HG03460 (cell line): Measurements from ENCODE around the gene ITIH3.

Experiments used
- ATAC-seq: cut with Tn5 transposase; IDR thresholded peaks from one replicate; pipeline ENCODE4 v1.9.1; 2021; ENCODE audit not compliant: unreplicated experiment

Gene ITIH3

GRCh38 chr3:52822363-52822762 lies 27.8 kb downstream of the ITIH3 start:
- ATAC-seq: no peak

GRCh38 chr3:52824037-52824436 lies 29.4 kb downstream of the ITIH3 start:
- no peak for ATAC-seq

- ATAC-seq: no peak
These were observed 32.8 kb downstream of the ITIH3 start for GRCh38 chr3:52827441-52827840.

GRCh38 chr3:52827866-52828376 lies 33.3 kb downstream of the ITIH3 start:
- no peak for ATAC-seq

GRCh38 chr3:52829482-52829881 lies 34.9 kb downstream of the ITIH3 start:
- ATAC-seq: no peak

- ATAC-seq: no peak
These were observed 35.4 kb downstream of the ITIH3 start for GRCh38 chr3:52829906-52830463.

DNA sequence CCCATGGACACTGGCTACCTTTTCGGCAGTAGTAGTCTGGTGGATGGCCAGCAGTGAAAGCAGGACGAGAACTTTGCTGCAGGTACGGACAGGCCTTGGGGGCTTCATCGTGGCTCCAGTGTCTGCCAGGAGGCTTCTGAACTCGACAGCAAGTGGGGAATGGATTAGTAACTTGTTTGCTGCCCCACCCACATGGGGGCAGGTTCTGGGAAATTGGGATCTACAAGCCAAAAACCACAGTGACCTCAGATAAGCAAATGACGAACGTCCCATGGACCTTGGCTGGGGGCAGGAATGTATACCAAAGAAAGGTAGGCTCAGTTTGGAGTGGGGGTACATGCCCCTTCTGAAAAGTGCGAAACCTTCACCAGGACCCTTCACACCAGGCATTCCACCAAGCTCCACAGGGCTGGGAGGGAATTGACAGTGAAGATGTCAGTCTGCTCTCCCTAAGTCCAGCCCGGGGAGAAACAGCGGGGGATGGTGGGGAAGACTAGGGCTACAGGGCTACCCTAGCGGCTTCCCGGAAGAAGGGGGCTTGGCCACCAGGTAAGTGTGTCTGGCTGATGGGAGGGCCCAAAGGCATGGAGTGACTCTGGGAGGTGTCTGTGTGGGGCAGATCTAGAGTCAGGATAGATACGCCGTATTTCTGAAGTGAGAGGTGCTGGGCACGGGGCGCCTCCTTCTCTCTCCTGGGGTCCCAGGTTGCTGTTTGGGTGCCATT lies 36.1 kb downstream of the ITIH3 start, which contains the start of gene ITIH4:
TSS of gene ITIH4 (minus strand) at position 138 of the 724 bp plus-strand sequence. CDS start at position 108, 30 bp downstream.
- no peak for ATAC-seq

DNA sequence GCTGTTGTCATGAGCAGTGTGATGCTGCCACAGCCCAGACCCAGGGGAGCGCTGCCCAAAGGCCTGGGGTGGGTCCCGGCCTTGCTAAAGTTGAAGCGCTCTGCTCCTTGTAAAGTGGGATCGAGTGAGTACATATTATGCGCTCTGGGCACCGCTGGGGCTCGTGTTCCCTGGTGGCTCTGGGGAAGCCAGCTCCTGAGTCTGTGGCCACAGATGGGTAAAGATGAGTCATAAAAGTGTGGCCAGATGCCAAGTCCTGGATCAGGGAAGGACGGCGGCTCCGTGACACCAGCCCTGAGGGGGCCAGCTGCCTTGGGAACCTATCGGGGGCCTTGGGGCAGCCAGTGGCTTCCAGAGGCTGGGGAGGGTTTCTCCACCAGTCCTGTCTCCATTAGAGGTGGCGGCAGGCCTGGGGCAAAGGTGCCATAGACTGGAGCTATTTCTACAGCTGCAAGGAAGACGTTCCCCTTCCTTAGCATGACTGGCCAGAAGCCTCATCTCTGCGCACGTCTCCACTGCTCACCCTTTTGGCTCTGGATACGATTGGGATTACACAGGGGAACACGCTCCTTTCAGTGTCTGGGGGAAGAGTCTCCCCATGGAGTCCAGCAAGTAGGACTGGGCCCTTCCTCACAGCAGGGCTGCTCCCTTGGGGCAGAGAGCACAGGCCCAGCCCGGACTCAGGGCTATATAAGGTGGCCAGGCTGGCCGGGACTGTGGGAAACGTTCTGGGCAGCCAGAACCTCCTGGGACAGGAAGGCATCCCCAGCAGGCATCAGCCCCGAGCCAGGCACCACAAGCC lies 37.1 kb downstream of the ITIH3 start:
- no peak for ATAC-seq

DNA sequence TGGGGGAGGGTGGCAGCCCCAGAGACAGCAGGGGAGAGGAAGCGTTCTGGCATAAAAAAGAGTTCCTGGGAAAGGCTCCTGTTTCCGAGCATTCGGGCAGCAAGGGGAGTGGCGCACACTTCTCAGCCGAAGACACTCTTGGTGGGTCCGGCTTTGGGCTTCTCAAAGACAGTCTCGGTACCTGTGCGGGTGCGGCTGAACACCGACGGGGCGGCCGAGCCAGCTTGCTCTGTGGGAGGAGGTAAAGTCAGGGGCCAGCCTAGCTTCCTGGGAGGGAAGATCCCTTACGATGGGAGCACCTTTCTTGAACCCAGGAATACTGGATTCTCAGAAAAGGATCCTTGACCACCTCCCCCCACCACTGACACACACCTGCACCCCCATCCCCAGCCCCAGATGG lies 38.6 kb downstream of the ITIH3 start:
- ATAC-seq: no peak

DNA sequence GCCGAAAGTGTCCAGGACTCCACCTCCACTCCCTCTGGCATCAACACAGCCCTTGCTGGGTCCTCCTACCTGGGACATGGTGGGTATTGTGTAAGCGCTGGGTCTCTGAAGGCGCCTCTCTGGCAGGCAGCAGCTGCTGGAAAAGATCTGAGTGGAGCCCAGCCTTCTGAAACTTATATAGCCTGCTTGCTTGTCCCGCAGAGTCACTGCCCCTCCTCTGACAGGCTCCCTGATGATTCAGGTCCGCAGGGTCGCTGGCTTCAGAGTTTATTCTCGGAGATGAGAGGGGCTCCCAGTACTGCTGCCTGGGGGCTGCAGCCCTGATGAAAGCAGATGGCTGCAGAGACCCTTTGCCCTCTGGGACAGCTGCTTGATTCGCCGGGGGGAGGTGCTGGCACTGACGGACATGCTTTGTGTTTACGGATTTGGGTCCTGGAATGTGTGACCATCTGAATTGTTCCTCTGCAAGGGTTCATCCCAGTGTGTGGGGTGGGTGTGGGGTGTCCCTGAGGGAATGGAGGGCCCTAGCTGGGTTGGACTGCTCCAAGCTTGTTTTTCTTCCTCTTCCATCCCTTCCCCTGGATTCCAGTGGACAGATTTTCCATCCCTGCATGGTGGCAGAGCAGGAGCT lies 40.4 kb downstream of the ITIH3 start, which contains the start of gene MUSTN1:
TSS of gene MUSTN1 (minus strand) at position 149 of the 631 bp plus-strand sequence. CDS start at position 78, 71 bp downstream.
- no peak for ATAC-seq

- ATAC-seq: no peak
These were observed 41.3 kb downstream of the ITIH3 start for GRCh38 chr3:52835766-52836470.

DNA sequence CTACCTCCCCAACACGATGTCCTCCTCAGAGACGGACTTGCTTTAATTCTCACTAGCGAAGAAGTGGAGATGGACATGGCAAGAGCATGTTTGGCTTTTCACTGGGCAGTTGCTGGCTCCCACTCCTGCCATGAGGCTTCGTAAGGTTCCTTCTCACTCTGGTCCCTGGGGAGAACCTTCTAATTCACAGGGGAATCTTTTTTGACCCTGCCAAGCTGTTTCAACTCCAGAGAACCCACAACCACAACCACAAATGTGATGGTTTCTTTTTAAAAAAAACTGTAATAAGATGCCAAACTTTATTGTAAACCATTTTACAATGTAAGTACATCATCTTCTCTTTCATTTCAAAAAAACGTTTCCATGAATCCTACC lies 41.9 kb downstream of the ITIH3 start:
- no peak for ATAC-seq

DNA sequence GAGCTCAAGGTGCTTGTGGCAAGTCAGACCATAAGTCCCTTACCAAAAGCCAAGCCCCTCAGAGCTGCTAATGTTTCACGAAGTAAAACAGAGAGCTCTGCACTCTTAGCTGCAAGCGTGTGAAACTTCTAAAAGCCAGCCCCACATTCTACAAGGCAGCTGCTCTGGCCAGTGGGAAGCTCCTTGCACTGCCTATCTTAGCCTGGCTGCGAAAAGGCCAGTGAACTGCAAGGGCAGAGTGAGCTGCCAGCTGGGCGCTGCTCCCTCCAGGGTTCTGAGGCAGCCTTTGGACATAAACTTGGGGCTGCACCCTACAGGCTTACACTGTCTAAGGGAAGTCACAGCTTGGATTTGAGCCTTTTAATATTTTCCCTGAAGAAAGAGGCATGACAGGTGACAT lies 42.4 kb downstream of the ITIH3 start:
- no peak for ATAC-seq

DNA sequence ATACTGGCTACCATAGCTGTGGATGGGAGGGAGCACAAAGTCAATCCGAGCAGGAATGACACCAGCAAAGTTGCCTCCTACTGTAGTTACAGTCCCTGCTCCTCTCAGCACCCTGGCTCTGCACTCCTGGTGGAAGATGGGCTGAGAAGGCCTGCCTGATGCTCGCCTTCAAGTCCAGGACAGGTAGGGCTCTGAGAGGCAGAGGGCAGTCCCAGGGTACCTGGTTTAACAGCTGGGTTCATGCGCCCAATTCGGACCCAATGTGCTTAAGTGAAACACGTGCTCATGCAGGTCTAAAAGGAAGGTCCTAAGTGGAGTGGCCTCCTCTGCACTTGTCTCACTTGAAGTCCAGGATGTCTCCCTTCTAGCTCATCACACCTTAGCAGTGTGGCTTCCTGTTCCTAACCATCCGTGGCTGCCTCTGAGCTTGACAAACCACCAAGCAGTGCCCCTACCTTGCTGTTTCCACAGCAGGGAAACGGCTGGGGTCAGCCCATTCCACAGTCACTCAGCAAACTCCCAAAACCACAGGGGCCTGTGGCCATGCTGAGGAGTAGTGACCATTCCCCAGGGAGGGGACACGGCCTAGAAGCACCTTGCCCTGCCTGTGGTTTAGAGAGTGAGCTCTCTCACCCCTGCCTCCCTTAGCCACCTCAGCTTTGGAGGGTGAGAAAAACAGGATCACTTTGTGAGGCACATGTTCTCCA lies 44.1 kb downstream of the ITIH3 start:
- no peak for ATAC-seq

GRCh38 chr3:52839268-52839575 lies 44.6 kb downstream of the ITIH3 start:
- no peak for ATAC-seq

GRCh38 chr3:52839892-52840545 lies 45.4 kb downstream of the ITIH3 start:
- no peak for ATAC-seq

- peak; percentile 48 for ATAC-seq
These were observed 46.8 kb downstream of the ITIH3 start for GRCh38 chr3:52841211-52841980.

DNA sequence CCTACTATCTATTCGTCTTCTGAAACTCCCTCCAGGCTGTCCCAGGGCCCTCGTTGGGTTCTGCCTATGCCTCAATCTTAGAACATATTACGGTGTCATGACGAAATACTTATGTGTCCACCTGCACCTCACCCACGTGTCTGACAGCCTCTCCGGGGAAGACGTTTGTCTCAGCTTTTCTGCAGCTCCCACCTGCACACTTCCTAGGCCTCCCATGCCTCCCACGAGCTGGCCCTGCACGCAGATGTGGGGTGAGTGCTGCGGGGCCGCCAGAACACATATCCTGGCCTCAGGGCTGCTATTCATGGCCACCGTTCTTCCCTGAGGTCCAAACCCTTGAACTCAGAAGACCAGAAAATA lies 47.4 kb downstream of the ITIH3 start:
- no peak for ATAC-seq

DNA sequence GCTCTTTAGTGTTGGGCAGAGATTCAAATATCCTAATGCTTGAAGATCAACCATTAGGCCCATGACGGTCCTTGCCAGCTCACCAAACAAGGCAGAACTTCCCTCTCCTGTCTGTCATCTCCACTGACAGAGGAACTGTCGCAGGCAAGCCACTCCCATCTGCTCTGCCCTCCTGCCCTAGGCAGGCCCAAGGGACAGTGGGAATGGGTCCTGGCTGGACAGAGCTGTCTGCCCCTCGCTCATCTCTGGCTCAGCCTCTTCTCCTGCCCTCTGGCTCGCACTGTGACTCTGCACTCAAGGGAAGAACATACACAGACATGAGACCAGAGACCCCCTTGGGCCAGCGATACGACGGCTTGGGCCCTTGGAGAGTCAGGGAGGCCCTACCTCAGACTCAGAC lies 47.8 kb downstream of the ITIH3 start:
- no peak for ATAC-seq
